HL-60 (cell line): ENCODE data around the gene NABP2.

Experiments
- POLR2AphosphoS5 ChIP-seq: IDR thresholded peaks from 2 replicates; pipeline ENCODE4 v1.6.1; 2012; ENCODE audit warnings: low read depth
- TF ChIP-seq, protein P1 (sequence below): IDR thresholded peaks from one replicate; pipeline ENCODE4 v1.5.1; 2011; ENCODE audit warnings: low read length, control low read depth, inconsistent platforms; ENCODE audit not compliant: insufficient read depth
- TF ChIP-seq, protein P2 (sequence below): IDR thresholded peaks from 2 replicates; pipeline ENCODE4 v1.6.1; 2012; ENCODE audit warnings: low read depth; ENCODE audit not compliant: insufficient replicate concordance

DNA sequence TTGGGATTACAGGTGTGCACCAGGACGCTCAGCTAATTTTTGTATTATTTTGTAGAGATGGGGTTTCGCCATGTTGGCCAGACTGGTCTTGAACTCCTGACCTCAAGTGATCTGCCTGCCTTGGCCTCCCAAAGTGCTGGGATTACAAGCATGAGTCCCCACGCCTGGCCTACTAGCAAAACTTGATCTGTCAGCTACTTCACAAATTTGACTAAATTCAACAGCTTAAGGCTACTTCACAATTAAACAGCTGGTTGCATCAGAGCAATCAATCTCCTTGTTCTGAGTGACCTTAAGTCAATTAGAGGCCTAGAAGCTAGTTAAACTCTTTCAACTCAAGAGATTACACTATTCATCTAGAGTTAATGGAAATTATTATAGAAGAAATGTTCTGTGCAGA, 54.8 kb downstream of the NABP2 start:
- TF ChIP-seq, protein P1, sequence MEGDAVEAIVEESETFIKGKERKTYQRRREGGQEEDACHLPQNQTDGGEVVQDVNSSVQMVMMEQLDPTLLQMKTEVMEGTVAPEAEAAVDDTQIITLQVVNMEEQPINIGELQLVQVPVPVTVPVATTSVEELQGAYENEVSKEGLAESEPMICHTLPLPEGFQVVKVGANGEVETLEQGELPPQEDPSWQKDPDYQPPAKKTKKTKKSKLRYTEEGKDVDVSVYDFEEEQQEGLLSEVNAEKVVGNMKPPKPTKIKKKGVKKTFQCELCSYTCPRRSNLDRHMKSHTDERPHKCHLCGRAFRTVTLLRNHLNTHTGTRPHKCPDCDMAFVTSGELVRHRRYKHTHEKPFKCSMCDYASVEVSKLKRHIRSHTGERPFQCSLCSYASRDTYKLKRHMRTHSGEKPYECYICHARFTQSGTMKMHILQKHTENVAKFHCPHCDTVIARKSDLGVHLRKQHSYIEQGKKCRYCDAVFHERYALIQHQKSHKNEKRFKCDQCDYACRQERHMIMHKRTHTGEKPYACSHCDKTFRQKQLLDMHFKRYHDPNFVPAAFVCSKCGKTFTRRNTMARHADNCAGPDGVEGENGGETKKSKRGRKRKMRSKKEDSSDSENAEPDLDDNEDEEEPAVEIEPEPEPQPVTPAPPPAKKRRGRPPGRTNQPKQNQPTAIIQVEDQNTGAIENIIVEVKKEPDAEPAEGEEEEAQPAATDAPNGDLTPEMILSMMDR = no peak
- no peak for TF ChIP-seq POLR2AphosphoS5
- TF ChIP-seq, protein P2, sequence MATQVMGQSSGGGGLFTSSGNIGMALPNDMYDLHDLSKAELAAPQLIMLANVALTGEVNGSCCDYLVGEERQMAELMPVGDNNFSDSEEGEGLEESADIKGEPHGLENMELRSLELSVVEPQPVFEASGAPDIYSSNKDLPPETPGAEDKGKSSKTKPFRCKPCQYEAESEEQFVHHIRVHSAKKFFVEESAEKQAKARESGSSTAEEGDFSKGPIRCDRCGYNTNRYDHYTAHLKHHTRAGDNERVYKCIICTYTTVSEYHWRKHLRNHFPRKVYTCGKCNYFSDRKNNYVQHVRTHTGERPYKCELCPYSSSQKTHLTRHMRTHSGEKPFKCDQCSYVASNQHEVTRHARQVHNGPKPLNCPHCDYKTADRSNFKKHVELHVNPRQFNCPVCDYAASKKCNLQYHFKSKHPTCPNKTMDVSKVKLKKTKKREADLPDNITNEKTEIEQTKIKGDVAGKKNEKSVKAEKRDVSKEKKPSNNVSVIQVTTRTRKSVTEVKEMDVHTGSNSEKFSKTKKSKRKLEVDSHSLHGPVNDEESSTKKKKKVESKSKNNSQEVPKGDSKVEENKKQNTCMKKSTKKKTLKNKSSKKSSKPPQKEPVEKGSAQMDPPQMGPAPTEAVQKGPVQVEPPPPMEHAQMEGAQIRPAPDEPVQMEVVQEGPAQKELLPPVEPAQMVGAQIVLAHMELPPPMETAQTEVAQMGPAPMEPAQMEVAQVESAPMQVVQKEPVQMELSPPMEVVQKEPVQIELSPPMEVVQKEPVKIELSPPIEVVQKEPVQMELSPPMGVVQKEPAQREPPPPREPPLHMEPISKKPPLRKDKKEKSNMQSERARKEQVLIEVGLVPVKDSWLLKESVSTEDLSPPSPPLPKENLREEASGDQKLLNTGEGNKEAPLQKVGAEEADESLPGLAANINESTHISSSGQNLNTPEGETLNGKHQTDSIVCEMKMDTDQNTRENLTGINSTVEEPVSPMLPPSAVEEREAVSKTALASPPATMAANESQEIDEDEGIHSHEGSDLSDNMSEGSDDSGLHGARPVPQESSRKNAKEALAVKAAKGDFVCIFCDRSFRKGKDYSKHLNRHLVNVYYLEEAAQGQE = no peak
